Stimulated activated CD4-positive, alpha-beta T cell treated with anti-CD3 and anti-CD28 coated beads, Interleukin-4, amount 100 ng/mL, for 48 hours (primary cell): Measurements from ENCODE around the gene CACNB2.
A peak's percentile ranks its signal among the peaks of the same experiment; 100 is the strongest.

Experiments used
- DNase-seq, 2 donors: peaks; one replicate each; pipeline ENCODE4 v3.0.0-alpha.2; 2020; ENCODE audit warnings: low read depth in 2 of 2

Gene CACNB2

GRCh38 chr10:18450298-18450697 lies 310.1 kb downstream of the CACNB2 start:
- no peak for DNase-seq

- DNase-seq, result no peak
Measured at GRCh38 chr10:18455086-18455884, 315.1 kb downstream of the CACNB2 start.

GRCh38 chr10:18456984-18457383 lies 316.8 kb downstream of the CACNB2 start:
- no peak for DNase-seq

- DNase-seq, result no peak
Measured at GRCh38 chr10:18460032-18460431, 319.8 kb downstream of the CACNB2 start.

- DNase-seq, result no peak
Measured at GRCh38 chr10:18463673-18464211, 323.5 kb downstream of the CACNB2 start.

- DNase-seq, result no peak
Measured at GRCh38 chr10:18469125-18469524, 328.9 kb downstream of the CACNB2 start.

GRCh38 chr10:18472977-18473376 lies 332.8 kb downstream of the CACNB2 start:
- no peak for DNase-seq

- DNase-seq, result no peak
Measured at GRCh38 chr10:18473424-18474117, 333.3 kb downstream of the CACNB2 start.

- no peak for DNase-seq
Measured at GRCh38 chr10:18474118-18474455, 333.9 kb downstream of the CACNB2 start.

GRCh38 chr10:18476076-18476647 lies 335.9 kb downstream of the CACNB2 start:
- DNase-seq, result no peak

- DNase-seq, result no peak
Measured at GRCh38 chr10:18478354-18478753, 338.1 kb downstream of the CACNB2 start.

- DNase-seq, result no peak
Measured at GRCh38 chr10:18479502-18479901, 339.3 kb downstream of the CACNB2 start.

- no peak for DNase-seq
Measured at GRCh38 chr10:18483516-18484186, 343.4 kb downstream of the CACNB2 start.

GRCh38 chr10:18486438-18486837 lies 346.2 kb downstream of the CACNB2 start:
- DNase-seq, result no peak

- DNase-seq, result no peak
Measured at GRCh38 chr10:18490755-18491154, 350.5 kb downstream of the CACNB2 start.

GRCh38 chr10:18497806-18498369 lies 357.7 kb downstream of the CACNB2 start:
- DNase-seq, result no peak

GRCh38 chr10:18498998-18499397 lies 358.8 kb downstream of the CACNB2 start:
- no peak for DNase-seq

GRCh38 chr10:18500576-18500975 lies 360.4 kb downstream of the CACNB2 start:
- DNase-seq, result no peak

GRCh38 chr10:18501198-18501597 lies 361.0 kb downstream of the CACNB2 start:
- DNase-seq, result peak in 1 of 2 donors; percentile 1

- DNase-seq, result no peak
Measured at GRCh38 chr10:18501629-18502028, 361.4 kb downstream of the CACNB2 start.

- no peak for DNase-seq
Measured at GRCh38 chr10:18504161-18504560, 363.9 kb downstream of the CACNB2 start.
